Prostate gland (tissue), 2 donors: ENCODE results near the gene TACR2.

ENCODE experiments used
- CTCF ChIP-seq, 4 experiments: fragments of 200-600 bp in 2 of 4; fragments of 450-650 bp in 2 of 4; sonication (generic) in 2 of 4; IDR thresholded peaks; 1 replicate in 3 of 4; 2 replicates in 1 of 4; pipeline ENCODE4 v1.5.1; 2016 to 2019; ENCODE audit warnings: antibody characterized with exemption in 4 of 4, mild to moderate bottlenecking in 2 of 4, moderate library complexity in 2 of 4
- POLR2A ChIP-seq: fragments of 450-650 bp; IDR thresholded peaks from one replicate; pipeline ENCODE4 v1.6.1; 2016; ENCODE audit warnings: antibody characterized with exemption, mild to moderate bottlenecking
- POLR2AphosphoS5 ChIP-seq: sonication (generic); formaldehyde crosslinking; IDR thresholded peaks from one replicate; pipeline ENCODE4 v1.6.1; 2017; ENCODE audit warnings: antibody characterized with exemption

DNA sequence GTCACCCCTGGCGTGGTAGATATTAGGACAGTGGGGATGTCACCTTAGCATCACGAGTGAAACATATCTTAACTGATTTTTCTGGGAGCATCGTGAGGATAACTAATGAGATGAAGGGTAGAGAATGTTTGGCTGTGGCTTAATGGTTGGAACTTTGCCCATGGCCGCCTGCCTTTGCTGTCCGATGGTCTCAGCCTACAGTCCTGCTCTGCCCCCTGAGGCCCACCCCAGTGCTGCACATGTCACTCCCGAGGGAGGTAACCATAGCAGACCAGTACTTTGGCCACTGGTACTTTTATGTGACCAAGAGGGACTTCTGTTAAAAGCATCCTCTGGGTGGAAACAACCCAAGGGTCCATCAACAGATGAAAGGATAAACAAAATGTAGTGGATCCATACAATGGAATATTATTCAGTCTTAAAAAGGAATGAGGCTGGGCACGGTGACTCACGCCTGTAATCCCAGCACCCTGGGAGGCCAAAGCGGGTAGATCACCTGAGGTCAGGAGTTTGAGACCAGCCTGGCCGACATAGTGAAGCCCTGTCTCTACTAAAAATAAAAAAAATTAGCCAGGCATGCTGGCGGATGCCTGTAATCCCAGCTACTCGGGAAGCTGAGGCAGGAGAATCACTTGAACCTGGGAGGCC is 58.4 kb downstream of the TACR2 start:
- TF ChIP-seq POLR2AphosphoS5 (no peak), POLR2A (no peak), CTCF (IDR thresholded peaks at IDR 0.05) (no peak)
